ENCODE results near the gene SCAMP4. TPM values are rescaled to one million over a fixed set of nuclear protein-coding genes. Genes with fewer than 3 reads are reported as not detected.
A peak's percentile ranks its signal among the peaks of the same experiment; 100 is the strongest.

SCAMP4 gene
- polyA plus RNA-seq, 1 of the 3 experiments (the other 2 are of a cell fraction), result 30.0 TPM

DNA sequence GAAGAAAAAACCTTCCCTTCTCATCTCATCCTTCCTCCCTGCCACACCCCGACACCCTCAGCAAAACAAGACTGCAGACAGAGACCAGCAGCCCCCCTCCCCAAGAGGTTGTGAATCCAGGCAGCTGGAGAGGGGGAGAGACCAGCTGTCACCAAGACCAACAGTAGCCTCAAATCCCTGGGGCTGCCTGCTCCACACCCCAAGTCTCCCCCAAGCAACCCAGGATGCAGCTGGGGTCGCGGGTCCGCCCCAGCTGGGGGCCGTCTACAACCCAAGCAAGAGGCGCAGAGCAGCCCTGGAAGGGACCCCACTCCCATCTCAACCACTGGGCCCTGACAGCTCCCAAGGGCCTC lies 48.9 kb upstream of the SCAMP4 start:
- no peaks in the 10 kb centered on the region for H3K9me3 ChIP-seq
- peaks cover 97% of the 10 kb centered on the region for H3K79me2 ChIP-seq (ENCODE audit: insufficient read depth)
- peak overlapping the region; percentile 46 to 87; a peak in 2 of 4 replicates for H3K27ac ChIP-seq (ENCODE audit: low read depth in 2 of 2, low read length in 1 of 2)
- no peaks in the 10 kb centered on the region for H3K9me2 ChIP-seq
- peak overlapping the region; percentile 73 for H3K4me2 ChIP-seq
- TF ChIP-seq TAF1 (IDR thresholded peaks at IDR 0.05; ENCODE audit: borderline replicate concordance, low read depth, low read length) (no peak), FOSL2 (IDR thresholded peaks at IDR 0.05; ENCODE audit: borderline replicate concordance, low read depth) (no peak), JUND (IDR thresholded peaks at IDR 0.05) (no peak), EZH2phosphoT487 (IDR thresholded peaks at IDR 0.05; ENCODE audit: borderline replicate concordance, low read depth) (no peak), MEF2A (IDR thresholded peaks at IDR 0.05; ENCODE audit: borderline replicate concordance, low read depth) (no peak), TEAD4 (IDR thresholded peaks at IDR 0.05; ENCODE audit: borderline replicate concordance, insufficient read depth) (no peak), GABPA (IDR thresholded peaks at IDR 0.05; ENCODE audit: low read depth) (no peak)
- TF ChIP-seq, protein P1, sequence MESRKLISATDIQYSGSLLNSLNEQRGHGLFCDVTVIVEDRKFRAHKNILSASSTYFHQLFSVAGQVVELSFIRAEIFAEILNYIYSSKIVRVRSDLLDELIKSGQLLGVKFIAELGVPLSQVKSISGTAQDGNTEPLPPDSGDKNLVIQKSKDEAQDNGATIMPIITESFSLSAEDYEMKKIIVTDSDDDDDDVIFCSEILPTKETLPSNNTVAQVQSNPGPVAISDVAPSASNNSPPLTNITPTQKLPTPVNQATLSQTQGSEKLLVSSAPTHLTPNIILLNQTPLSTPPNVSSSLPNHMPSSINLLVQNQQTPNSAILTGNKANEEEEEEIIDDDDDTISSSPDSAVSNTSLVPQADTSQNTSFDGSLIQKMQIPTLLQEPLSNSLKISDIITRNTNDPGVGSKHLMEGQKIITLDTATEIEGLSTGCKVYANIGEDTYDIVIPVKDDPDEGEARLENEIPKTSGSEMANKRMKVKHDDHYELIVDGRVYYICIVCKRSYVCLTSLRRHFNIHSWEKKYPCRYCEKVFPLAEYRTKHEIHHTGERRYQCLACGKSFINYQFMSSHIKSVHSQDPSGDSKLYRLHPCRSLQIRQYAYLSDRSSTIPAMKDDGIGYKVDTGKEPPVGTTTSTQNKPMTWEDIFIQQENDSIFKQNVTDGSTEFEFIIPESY (IDR thresholded peaks at IDR 0.05; ENCODE audit: borderline replicate concordance, low read depth), result no peak
- no peak for DNase-seq
- ChIA-PET CTCF (interaction anchor here (0.8 to 2.4 kb wide), 2 partner anchors 19 to 30 kb away, joined by 4 to 15 read pairs; no protein-coding TSS in a partner anchor), POLR2A (interaction anchor here (0.6 kb wide), 1 partner anchor 56 kb away, joined by 3 read pairs; no protein-coding TSS in a partner anchor)
- H3F3A ChIP-seq (replicated peaks; ENCODE audit: insufficient read depth), result peaks cover 12% of the 10 kb centered on the region
- H3K9ac ChIP-seq, result no peak overlapping the region
- WGBS (ENCODE audit: low lambda C conversion rate), result 100% methylated on average over 1 of the region's 6 CpGs
- H3K4me3 ChIP-seq (ENCODE audit: low read depth in 2 of 2, low read length in 1 of 2), result no peak overlapping the region
- H3K27me3 ChIP-seq (ENCODE audit: insufficient read depth), result no peaks in the 10 kb centered on the region
- H3K4me1 ChIP-seq (ENCODE audit: control insufficient read depth in 1 of 2, insufficient read depth in 2 of 2, low read depth in 1 of 2, low read length in 1 of 2), result peaks cover 36 to 60% of the 10 kb centered on the region in 2 experiments; a peak in 3 of 4 replicates
- peaks cover 97% of the 10 kb centered on the region for H4K20me1 ChIP-seq (ENCODE audit: insufficient read depth)
- H3K36me3 ChIP-seq (replicated peaks in 1 of 2; ENCODE audit: control insufficient read depth in 1 of 2, insufficient read depth in 2 of 2, low read length in 1 of 2), result peaks cover 0 to 3% of the 10 kb centered on the region in 2 experiments
- no peak overlapping the region for H2AFZ ChIP-seq (ENCODE audit: low read depth)

DNA sequence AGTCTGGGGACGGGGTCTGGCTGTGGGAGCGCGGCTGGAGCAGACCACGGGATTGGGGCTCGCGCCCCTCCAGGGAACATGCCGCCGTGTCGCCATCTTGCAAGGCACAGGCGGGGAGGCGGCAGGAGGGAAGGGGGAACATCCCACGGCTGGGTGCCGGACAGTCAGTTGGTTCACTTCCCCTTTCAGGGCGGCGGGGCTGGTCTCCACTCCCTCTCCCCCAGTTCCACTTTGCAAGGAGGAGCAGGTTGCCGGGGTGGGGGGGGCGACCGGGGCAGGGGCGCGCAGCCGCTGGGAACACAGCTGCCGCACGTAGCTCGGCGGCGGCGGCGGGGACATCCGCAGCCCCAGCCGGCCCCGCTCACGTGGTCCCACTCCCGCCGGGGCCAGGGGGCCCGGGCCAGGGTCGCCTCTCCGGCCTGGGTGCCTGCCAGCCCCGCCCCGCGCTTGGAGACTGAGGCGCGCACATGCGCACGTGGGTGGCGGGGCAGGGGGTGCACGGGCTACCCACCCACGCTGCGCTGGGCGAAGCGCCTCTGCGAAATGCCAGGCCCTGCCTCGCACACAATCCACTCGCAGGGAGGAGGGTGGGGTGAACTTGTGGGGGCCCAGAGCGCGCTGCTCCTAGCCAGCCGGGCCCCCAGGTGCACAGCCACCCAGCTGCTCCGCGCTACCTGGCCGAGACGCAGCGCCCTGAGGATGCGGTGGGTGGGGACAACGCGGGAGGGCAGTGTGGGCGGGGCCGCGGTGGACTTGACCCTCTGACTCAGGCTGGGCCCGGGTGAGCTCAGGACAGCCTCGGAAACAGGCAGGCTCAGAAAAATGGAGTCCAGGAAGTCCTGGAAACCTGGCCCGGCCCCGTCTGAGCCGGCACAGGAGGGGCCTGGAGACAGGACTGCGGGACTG lies 48.2 kb upstream of the SCAMP4 start:
- peak overlapping the region; percentile 53; the same call in 1 of the 2 replicates for H3K9ac ChIP-seq
- peak overlapping the region; percentile 12 to 36; a peak in 2 of 4 replicates for H3K4me3 ChIP-seq (ENCODE audit: low read depth in 2 of 2, low read length in 1 of 2)
- no peak overlapping the region for H2AFZ ChIP-seq (ENCODE audit: low read depth)
- ChIA-PET POLR2A (interaction anchor here (0.6 kb wide), 1 partner anchor 55 kb away, joined by 3 read pairs; no protein-coding TSS in a partner anchor), CTCF (interaction anchor here (0.6 to 2.8 kb wide), 6 partner anchors 10 to 40 kb away, joined by 3 to 15 read pairs (median 4); no protein-coding TSS in a partner anchor)
- DNase-seq, result peak; percentile 54
- 70% methylated on average over 17 of the region's 73 CpGs for WGBS (ENCODE audit: low lambda C conversion rate)
- peak overlapping the region; percentile 98 for H3K4me2 ChIP-seq
- no peaks in the 10 kb centered on the region for H3K9me2 ChIP-seq
- H3K4me1 ChIP-seq (ENCODE audit: control insufficient read depth in 1 of 2, insufficient read depth in 2 of 2, low read depth in 1 of 2, low read length in 1 of 2), result peaks cover 37 to 65% of the 10 kb centered on the region in 2 experiments; a peak in 3 of 4 replicates
- H3K36me3 ChIP-seq (replicated peaks in 1 of 2; ENCODE audit: control insufficient read depth in 1 of 2, insufficient read depth in 2 of 2, low read length in 1 of 2), result peaks cover 0 to 3% of the 10 kb centered on the region in 2 experiments
- peaks cover 97% of the 10 kb centered on the region for H4K20me1 ChIP-seq (ENCODE audit: insufficient read depth)
- TF ChIP-seq RXRA (IDR thresholded peaks at IDR 0.05; ENCODE audit: borderline replicate concordance, low read depth) (peak; percentile 52; the same call in 1 of the 2 replicates), ELF1 (IDR thresholded peaks at IDR 0.05) (peak; percentile 30; the same call in 1 of the 2 replicates), JUND (IDR thresholded peaks at IDR 0.05) (no peak), RAD21 (IDR thresholded peaks at IDR 0.05; ENCODE audit: low read length) (no peak), POLR2AphosphoS5 (IDR thresholded peaks at IDR 0.05; ENCODE audit: low read depth, low read length) (no peak), YY1 (IDR thresholded peaks at IDR 0.05; ENCODE audit: low read depth) (0 out of 2 replicates have a peak, but pooled peaks have one; percentile 31), MEF2A (IDR thresholded peaks at IDR 0.05; ENCODE audit: borderline replicate concordance, low read depth) (no peak), TEAD4 (IDR thresholded peaks at IDR 0.05; ENCODE audit: borderline replicate concordance, insufficient read depth) (no peak)
- TF ChIP-seq, protein P2, sequence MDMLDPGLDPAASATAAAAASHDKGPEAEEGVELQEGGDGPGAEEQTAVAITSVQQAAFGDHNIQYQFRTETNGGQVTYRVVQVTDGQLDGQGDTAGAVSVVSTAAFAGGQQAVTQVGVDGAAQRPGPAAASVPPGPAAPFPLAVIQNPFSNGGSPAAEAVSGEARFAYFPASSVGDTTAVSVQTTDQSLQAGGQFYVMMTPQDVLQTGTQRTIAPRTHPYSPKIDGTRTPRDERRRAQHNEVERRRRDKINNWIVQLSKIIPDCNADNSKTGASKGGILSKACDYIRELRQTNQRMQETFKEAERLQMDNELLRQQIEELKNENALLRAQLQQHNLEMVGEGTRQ (IDR thresholded peaks at IDR 0.05; ENCODE audit: borderline replicate concordance, low read depth, low read length), result no peak
- TF ChIP-seq, protein P3, sequence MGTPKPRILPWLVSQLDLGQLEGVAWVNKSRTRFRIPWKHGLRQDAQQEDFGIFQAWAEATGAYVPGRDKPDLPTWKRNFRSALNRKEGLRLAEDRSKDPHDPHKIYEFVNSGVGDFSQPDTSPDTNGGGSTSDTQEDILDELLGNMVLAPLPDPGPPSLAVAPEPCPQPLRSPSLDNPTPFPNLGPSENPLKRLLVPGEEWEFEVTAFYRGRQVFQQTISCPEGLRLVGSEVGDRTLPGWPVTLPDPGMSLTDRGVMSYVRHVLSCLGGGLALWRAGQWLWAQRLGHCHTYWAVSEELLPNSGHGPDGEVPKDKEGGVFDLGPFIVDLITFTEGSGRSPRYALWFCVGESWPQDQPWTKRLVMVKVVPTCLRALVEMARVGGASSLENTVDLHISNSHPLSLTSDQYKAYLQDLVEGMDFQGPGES (IDR thresholded peaks at IDR 0.05; ENCODE audit: low read depth, low read length), result no peak
- peaks cover 12% of the 10 kb centered on the region for H3F3A ChIP-seq (replicated peaks; ENCODE audit: insufficient read depth)
- H3K9me3 ChIP-seq, result no peaks in the 10 kb centered on the region
- peak overlapping the region; percentile 30 to 58; a peak in 2 of 4 replicates for H3K27ac ChIP-seq (ENCODE audit: low read depth in 2 of 2, low read length in 1 of 2)
- H3K79me2 ChIP-seq (ENCODE audit: insufficient read depth), result peaks cover 99% of the 10 kb centered on the region
- no peaks in the 10 kb centered on the region for H3K27me3 ChIP-seq (ENCODE audit: insufficient read depth)
